HG03280 (cell line): ENCODE measurements around the gene TPCN1.

Source experiments
- ATAC-seq: cut with Tn5 transposase; IDR thresholded peaks from one replicate; pipeline ENCODE4 v1.9.1; 2021; ENCODE audit warnings: mild to moderate bottlenecking, moderate library complexity; ENCODE audit not compliant: unreplicated experiment

TPCN1 gene

DNA sequence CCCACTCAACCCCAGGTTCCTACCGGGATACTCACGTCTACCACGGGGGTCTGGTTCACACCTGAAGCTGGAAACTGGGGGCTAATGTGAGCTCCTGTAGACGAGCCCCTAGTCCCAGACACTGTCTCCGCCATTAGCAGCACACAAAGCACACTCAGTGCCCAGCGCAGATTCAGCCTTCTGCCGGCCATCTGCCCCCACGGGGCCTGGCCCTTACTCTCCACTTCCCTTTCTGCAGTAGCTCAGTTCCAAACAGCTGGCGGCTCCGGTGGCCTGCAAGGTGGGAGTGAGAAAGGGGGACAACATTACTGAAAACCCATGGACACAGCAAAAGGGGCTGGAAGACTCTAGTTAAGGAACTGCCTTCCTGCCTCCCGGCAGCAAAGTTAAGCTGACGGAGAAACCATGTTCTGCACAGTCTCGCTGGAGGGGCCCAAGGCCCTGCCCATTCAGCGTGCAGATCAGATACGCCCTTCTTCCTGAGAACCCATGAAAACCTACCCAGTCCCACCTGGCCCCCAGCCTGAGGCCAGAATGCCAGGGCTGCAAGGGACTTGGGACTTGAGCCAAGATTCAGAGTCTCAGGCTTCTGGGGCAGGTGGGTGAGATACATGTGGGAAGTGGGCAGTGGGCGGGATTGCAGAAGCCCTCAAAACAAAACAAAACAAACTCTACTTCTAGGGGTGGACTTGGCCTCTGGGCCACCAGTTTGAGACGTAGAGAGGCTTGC is 111.6 kb downstream of the TPCN1 start:
- no peak for ATAC-seq

DNA sequence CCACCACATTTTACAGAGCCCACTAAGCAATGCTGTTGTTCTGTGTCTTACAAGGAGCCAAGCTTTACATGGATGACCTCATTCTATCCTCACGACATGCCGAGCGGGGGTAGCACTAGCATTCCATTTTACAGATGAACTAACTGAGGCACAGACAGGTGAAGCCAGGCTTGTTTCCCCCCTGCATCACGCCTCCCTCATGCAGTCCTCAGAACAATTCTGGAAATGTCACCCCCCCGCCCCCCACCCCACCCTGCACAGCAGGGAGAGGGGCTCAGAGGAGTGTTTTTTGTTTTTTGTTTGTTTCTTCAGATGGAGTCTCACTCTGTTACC is 112.1 kb downstream of the TPCN1 start:
- no peak for ATAC-seq

DNA sequence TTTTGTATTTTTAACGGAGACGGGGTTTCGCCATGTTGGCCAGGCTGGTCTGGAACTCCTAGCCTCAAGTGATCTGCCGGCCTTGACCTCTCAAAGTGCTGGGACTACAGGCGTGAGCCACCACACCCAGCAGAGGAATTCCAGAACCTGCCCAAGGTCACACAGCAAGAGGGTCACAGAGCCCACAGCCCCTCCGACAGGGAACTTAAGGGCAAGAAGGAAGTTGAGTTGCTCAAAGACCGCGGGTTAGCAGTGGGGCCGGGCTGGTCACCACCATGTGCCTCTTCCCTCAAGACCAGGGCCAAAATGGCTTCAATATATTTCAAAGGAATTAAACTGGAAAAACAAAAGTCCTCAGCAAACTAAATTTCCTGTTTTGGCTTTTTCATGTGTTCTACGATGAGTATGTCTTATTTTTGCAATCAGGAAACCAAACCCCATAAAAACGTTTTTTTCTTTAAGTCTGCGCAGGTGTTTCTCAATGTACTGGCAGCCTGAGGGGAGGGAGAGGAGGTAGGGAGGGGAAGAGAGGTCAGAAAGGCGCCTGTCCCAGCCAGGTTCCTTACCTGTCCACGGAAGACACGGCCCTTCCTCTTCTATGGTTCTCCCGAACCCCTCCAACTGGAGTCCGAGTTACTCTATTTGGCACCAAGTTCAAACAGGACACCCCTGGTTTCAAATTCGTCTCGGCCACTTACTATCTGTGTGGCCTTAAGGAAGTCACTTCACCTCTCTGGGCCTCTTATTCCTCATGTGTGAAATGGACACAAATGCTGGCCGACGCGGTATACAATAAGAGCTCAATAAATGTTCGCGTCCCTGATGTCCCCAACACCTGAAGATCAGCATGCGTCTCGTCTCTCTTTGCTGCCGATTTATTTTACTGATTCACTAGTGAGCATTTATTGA is 112.9 kb downstream of the TPCN1 start:
- no peak for ATAC-seq

DNA sequence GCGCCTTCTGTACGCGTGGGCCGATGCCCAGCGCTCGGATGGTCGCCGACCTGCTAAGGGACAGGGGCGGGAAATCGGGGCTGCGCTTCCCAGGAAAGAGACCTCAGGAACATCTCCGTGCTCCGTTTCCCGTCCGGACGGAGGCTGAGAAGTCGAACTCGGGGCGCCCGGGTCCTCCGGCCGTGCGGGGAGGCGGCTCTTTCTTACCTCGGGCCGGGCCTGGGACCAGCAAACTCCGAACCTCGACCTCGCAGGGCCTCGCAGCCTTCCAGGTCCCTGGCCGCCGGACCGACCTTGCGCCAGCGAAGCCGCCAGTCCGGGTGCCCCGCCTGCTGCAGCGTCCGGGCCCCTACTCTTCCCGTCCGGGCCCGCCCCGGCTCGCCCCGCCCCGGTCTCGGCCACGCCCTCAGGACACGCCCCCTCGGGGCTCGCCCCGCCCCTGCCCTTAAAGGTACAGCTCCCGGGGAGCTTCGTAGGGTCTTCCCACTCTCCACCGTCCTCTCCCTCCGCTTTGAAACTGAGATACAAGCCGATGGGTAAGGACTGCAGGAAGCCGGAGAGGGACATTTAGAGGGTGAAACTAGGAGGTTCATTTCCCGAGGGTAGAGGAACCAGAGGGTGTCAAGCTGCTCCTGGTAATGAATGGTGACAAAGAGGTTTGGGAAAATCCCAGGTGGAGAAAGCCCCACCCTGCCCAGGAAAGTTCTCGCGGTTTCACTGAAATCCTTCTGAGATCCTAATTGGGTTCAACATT is 113.7 kb downstream of the TPCN1 start, which contains the start of gene SLC8B1:
TSS of gene SLC8B1 (minus strand) at position 324 of the 754 bp plus-strand sequence. CDS start 2,231 bp downstream, outside the sequence.
- peak; percentile 99 for ATAC-seq

DNA sequence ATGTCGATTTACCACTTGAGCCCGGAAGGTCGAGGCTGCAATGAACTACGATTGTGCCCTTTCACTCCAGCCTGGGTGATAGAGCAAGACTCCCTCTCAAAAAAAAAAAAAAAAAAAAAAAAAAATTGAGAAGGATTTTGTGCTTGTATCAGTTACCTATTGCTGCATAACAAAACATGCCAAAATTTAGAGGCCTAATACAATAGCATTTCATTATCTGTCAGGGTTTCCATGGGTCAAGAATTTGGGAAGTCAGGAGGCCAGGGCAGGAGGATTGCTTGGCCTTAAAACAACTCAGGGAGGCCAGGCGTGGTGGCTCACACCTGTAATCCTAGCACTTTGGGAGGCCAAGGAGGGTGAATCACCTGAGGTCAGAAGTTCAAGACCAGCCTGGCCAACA is 118.3 kb downstream of the TPCN1 start:
- no peak for ATAC-seq

DNA sequence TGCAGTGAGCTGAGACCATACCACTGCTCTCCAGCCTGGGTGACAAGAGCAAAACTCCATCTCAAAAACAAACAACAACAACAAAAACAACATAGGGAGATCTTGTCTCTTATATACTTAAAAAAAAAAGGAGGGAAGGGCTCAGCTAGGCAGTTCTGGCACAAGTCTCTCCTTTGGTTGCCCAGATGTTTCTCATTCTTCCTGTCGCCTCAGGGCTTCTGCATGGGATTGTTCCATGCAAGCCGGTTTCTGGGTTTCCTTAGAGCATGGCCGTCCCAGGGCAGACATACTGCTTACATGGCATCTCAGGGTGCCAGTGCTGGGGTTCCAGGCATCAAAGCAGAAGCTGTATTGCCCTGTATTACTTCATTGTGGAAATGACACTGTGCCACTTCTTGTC is 118.8 kb downstream of the TPCN1 start:
- ATAC-seq = no peak

DNA sequence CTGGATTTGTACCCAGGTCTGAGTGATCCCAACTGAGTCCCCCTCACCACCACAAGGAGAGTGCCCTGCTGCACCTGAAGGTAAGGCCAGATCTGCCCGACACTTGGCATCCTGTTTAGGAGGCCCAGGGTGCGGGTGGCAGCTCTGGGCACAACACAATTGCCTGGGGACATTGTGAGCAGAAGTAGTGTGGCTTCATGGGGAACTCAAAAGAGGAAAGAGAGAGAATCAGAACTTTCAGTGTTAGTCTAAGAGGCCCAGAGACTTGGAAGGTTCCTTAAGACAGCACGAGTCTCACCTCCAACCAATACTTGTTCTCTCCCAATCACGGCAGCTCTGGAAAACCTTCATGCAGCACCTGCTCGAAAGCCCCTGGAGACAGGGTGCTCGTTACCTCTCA is 120.3 kb downstream of the TPCN1 start:
- no peak for ATAC-seq

DNA sequence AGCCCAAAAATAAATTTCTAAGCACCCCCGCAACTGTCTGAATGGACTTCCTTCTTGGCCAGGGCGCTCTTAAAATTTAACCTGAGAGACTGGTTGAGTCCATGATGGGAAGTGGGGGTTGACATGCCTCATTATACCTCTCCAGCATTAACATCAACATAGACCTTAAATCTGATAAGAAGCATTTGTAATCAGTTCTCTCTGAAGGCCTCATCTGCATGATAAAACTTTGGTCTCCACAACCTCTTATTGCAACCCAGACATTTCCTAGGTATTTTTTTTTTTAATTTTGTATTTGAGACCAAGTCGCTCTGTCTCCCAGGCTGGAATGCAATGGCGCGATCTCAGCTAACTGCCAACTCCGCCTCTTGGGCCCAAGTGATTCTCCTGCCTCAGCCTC is 124.1 kb downstream of the TPCN1 start:
- no peak for ATAC-seq

DNA sequence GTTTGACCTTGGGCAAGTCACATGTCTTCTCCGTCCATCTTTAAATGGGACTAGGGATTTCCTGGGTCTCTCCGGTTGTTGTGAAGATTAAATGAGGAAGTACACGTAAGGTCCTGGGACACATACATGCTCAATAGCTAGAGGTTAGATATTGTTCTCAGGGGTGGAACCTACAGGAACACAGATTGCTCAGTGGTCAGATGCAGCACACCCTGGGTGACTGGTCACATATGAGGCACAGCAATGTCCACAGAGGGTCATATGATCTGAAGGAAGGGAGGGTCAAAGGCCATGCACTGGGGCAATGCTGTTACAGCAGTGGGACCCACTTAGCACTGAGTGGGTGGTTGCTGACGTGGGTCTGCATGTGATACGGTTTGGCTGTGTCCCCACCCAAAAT is 125.1 kb downstream of the TPCN1 start:
- no peak for ATAC-seq

DNA sequence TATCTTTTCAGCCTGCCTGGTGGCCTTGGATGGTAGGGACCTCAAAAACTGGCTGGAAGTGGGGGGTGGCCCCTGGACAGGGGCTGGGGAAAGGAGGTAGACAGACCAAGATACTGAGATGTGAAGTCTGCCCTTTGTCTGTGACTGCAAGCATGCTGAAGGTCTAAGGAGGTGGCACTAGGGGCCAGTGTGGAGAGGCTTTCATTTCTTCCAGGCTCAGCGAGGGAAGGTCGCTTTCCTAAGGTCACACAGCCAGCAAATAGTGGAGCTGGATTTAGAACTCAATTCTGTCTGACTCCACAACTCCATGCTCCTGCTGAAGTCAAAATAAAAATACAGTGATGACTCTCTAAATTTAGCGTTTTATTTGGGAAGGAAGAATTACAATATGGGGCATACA is 125.8 kb downstream of the TPCN1 start:
- no peak for ATAC-seq

DNA sequence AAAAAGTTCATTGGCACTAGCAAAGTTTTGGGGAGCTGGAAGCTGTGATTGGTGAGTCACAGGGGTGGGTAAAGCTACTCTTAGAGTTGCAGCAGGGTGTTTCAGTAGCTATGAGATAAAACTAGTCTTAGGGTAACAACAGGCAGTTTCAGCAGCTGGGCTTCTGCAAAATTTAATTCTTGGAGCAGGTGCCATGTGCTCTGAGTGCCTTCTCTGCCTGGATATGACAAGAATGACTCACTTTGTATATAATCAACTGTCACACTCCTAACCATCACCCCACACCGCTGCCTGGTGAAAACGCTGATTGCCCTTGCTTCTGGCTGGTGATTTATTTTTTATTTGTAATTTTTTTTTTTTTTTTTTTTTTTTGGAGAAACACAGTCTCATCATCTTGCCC is 126.6 kb downstream of the TPCN1 start:
- no peak for ATAC-seq
